GM12875 (cell line): ENCODE results near the gene ZEB2.
A peak's percentile ranks its signal among the peaks of the same experiment; 100 is the strongest.

ENCODE experiments used
- H3K4me3 ChIP-seq: one replicate; pipeline ENCODE4 v1.5.1; 2011; ENCODE audit warnings: low read depth, low read length, control low read depth
- TF ChIP-seq, protein P1 (sequence below): IDR thresholded peaks from 2 replicates; pipeline ENCODE4 v1.5.1; 2011; ENCODE audit warnings: low read depth, mild to moderate bottlenecking, control low read depth, inconsistent platforms, low read length, moderate library complexity, borderline replicate concordance; ENCODE audit not compliant: insufficient read depth

The ZEB2 gene

DNA sequence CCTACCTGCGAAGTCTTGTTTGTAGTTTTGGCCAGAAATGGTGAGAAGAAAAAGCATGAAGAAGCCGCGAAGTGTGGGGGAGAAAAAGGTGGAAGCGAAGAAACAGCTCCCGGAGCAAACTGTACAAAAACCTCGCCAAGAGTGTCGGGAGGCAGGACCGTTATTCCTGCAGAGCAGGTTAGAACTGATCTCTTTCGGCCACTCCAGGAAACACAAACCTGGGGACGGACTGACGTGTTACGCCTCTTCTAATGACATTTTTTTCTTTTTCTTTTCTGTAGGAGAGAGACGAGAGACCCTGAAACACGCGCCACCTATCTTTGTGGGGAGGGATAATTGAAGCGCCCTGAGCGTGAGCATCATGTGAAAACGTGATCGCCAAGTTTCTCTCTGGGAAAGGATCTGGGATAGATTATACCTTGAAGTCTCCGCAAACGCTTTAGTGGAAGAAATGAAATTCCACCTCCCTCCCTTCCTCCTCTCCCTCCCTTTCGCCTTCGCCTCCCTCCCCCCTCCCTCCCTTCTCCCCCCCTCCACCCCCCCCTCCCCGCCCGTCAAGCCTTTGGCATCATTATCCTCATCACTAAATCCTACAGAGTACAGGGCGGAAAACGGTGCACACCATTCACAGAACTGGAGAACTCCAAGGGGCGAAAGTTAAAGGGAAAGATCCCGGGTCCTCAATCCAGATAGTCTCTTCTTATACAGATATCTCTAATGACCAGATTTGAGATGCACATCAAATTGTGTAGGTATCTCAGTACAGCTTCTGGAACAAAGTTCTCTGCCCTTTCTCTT, at the start of gene ZEB2:
Gene ZEB2 (minus strand): TSS at position 186 of the 798 bp plus-strand sequence. CDS start 2,769 bp downstream, outside the sequence.
- H3K4me3 ChIP-seq = no peak within 1 kb of the TSS
- TF ChIP-seq, protein P1, sequence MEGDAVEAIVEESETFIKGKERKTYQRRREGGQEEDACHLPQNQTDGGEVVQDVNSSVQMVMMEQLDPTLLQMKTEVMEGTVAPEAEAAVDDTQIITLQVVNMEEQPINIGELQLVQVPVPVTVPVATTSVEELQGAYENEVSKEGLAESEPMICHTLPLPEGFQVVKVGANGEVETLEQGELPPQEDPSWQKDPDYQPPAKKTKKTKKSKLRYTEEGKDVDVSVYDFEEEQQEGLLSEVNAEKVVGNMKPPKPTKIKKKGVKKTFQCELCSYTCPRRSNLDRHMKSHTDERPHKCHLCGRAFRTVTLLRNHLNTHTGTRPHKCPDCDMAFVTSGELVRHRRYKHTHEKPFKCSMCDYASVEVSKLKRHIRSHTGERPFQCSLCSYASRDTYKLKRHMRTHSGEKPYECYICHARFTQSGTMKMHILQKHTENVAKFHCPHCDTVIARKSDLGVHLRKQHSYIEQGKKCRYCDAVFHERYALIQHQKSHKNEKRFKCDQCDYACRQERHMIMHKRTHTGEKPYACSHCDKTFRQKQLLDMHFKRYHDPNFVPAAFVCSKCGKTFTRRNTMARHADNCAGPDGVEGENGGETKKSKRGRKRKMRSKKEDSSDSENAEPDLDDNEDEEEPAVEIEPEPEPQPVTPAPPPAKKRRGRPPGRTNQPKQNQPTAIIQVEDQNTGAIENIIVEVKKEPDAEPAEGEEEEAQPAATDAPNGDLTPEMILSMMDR = peak; percentile 29; the same call in 1 of the 2 replicates

DNA sequence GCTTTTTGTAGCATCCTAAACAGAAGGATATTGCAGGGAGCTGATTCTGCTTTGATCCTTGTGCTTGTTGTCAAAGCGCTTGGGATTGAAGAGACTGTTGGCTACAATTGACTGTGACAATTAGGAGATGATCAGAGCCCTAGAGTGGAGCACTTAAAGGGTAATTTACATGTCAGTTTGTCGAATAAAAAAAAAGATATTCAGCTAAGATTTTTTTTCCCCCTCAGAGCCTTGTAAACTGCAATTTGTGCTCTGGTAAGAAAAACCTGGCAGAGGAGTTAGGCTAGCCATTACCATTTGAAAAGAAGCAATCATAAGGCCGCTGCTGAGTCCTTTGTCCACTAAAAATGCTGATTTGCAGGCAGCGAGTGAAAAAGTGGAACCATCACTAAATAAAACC, 47.8 kb upstream of the ZEB2 start:
- no peak overlapping the region for H3K4me3 ChIP-seq
- TF ChIP-seq, protein P1 = no peak

DNA sequence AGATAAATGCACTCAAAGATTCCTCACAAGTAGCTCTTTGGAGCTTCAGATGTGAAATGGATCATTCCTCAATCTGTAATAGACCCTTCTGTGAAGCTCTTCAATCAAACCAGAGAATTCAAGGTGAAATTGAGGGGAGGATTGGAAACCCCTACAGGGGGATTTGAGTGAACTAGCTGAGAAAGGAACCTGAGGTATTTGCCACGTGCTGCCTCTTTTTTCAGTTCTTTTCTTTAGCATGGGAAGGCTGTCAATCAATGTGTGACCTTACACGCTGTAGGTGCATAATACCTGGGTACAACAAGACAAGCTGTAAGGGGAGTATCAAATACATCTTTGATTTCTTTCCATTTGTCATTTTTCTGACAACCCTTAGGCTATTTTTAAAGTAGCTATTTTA, 46.5 kb upstream of the ZEB2 start:
- H3K4me3 ChIP-seq = no peak overlapping the region
- TF ChIP-seq, protein P1 = no peak

GRCh38 chr2:144560251-144560650, 40.3 kb upstream of the ZEB2 start:
- no peak overlapping the region for H3K4me3 ChIP-seq
- TF ChIP-seq, protein P1 = no peak

GRCh38 chr2:144559681-144560080, 39.8 kb upstream of the ZEB2 start:
- TF ChIP-seq, protein P1 = no peak
- no peak overlapping the region for H3K4me3 ChIP-seq

- TF ChIP-seq, protein P1 = no peak
- no peak overlapping the region for H3K4me3 ChIP-seq
These were observed 39.3 kb upstream of the ZEB2 start for GRCh38 chr2:144559242-144559641.
